ENCODE measurements around the gene INPP5D.

The INPP5D gene

GRCh38 chr2:233162770-233163169 is 102.6 kb downstream of the INPP5D start:
- no peak for DNase-seq
- Histone ChIP-seq H3K9me3 (no peaks in the 10 kb centered on the region), H3K4me3 (ENCODE audit: low read depth, low read length) (no peak overlapping the region), H3K4me1 (no peaks in the 10 kb centered on the region), H3K27me3 (no peaks in the 10 kb centered on the region), H3K36me3 (no peaks in the 10 kb centered on the region)
- TF ChIP-seq CTCF (IDR thresholded peaks at IDR 0.05; ENCODE audit: low read depth, low read length), result no peak

- Histone ChIP-seq H3K9me3 (no peaks in the 10 kb centered on the region), H3K27me3 (no peaks in the 10 kb centered on the region), H3K4me3 (ENCODE audit: low read depth, low read length) (no peak overlapping the region), H3K36me3 (no peaks in the 10 kb centered on the region), H3K4me1 (no peaks in the 10 kb centered on the region)
- no peak for DNase-seq
- no peak for TF ChIP-seq CTCF (IDR thresholded peaks at IDR 0.05; ENCODE audit: low read depth, low read length)
Observed at GRCh38 chr2:233163486-233164103, 103.5 kb downstream of the INPP5D start.

- H3K27me3 ChIP-seq, result no peaks in the 10 kb centered on the region
- no peaks in the 10 kb centered on the region for H3K9me3 ChIP-seq
- no peak for DNase-seq
- no peaks in the 10 kb centered on the region for H3K4me1 ChIP-seq
- no peak overlapping the region for H3K4me3 ChIP-seq (ENCODE audit: low read depth, low read length)
- no peaks in the 10 kb centered on the region for H3K36me3 ChIP-seq
- TF ChIP-seq CTCF (IDR thresholded peaks at IDR 0.05; ENCODE audit: low read depth, low read length), result no peak
Observed at GRCh38 chr2:233164128-233164635, 104.0 kb downstream of the INPP5D start.

- no peak for DNase-seq
- Histone ChIP-seq H3K27me3 (no peaks in the 10 kb centered on the region), H3K4me3 (ENCODE audit: low read depth, low read length) (no peak overlapping the region), H3K4me1 (no peaks in the 10 kb centered on the region), H3K9me3 (no peaks in the 10 kb centered on the region), H3K36me3 (no peaks in the 10 kb centered on the region)
- TF ChIP-seq CTCF (IDR thresholded peaks at IDR 0.05; ENCODE audit: low read depth, low read length), result no peak
Observed at GRCh38 chr2:233164967-233165366, 104.8 kb downstream of the INPP5D start.

GRCh38 chr2:233165543-233165894 is 105.4 kb downstream of the INPP5D start:
- DNase-seq, result no peak
- Histone ChIP-seq H3K4me3 (ENCODE audit: low read depth, low read length) (no peak overlapping the region), H3K27me3 (no peaks in the 10 kb centered on the region), H3K36me3 (no peaks in the 10 kb centered on the region), H3K9me3 (no peaks in the 10 kb centered on the region), H3K4me1 (no peaks in the 10 kb centered on the region)
- TF ChIP-seq CTCF (IDR thresholded peaks at IDR 0.05; ENCODE audit: low read depth, low read length), result no peak

GRCh38 chr2:233165895-233166661 is 105.9 kb downstream of the INPP5D start:
- no peak for DNase-seq
- Histone ChIP-seq H3K4me1 (no peaks in the 10 kb centered on the region), H3K9me3 (no peaks in the 10 kb centered on the region), H3K36me3 (no peaks in the 10 kb centered on the region), H3K4me3 (ENCODE audit: low read depth, low read length) (no peak overlapping the region), H3K27me3 (no peaks in the 10 kb centered on the region)
- TF ChIP-seq CTCF (IDR thresholded peaks at IDR 0.05; ENCODE audit: low read depth, low read length), result no peak

Measured in BE2C (cell line).